Measurements from ENCODE around the gene RABGAP1L. TPM values are rescaled to one million over a fixed set of nuclear protein-coding genes. Genes with fewer than 3 reads are reported as not detected.

RABGAP1L gene
- total RNA-seq, 1 donor from 2014 or later, result 41.0 TPM

DNA sequence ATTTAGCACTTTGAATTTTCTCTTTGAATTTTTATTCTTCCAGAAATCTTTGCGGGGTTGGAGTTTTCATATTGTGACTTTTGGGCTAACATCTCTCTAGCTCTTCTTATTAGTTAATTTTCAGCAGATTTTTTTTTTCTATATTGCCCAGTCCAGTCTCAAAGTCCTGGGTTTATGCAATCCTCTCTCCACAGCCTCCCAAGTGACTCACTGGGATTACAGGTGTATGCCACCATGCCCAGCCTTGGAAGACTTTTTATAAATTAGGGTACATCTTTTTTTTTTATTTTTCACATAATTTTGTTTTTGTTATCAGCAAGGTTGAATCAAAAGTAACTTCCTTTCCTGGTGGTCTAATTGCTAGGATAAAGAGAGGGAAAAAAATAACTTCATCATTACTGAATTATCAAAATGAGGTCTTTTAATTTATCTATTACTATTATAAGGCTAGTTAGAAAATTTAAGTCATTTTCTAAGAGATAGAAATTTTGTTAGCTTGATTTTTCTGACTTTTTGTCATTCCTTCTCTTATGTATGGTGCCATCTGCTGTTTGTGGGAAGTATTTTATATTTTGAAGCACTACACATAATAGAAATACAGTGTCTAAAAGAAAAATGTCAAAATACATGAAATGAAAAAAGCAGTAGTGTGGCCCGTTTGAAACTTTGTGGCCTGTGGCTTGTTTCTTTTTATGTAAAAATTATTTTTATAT lies 567.0 kb downstream of the RABGAP1L start:
- Mint-ChIP-seq H3K27me3 (ENCODE audit: insufficient read depth) (no peaks in the 10 kb centered on the region), H3K4me3 (no peak overlapping the region), H3K36me3 (ENCODE audit: low read depth) (no peaks in the 10 kb centered on the region), H3K4me1 (ENCODE audit: low read depth) (no peaks in the 10 kb centered on the region), H3K27ac (no peak overlapping the region), H3K9me3 (no peaks in the 10 kb centered on the region)
- intact Hi-C loops (cut with micrococcal nuclease), result loop anchor here (1.0 kb wide), 2 partner anchors 20 to 464 kb away; no protein-coding TSS in a partner anchor
- no peak for DNase-seq (ENCODE audit: low spot score)

DNA sequence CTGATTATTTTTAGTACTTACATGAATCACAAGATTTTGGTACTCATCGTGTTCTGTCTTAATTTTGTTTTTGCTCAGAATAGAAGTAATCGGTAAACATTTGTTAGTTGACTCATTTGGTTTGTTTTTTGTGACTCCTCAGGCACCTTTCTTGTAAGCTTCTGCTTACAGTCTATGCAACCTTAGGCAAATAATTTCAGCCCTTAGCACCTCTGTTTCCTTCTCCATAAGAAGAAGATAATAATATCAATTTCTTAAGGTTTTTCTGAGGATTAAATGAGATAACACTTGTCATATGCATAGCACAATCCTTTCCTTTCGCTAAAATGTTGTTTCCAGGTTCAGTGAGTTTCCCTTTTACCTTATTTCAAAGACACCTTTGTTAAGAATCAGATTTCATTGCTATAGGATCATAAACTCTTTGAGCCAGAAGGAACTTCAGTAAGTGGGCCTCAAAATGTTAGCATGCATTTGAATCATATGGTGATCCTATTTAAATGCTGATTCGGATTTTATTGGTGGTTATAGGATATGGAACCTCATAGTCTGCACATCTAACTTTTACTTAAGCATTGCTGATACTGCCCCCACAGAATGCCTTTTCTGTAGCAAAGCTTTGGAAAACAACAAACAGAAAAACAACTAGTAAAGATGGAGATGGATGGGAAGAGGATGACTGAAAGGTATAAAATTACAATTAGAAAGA lies 567.7 kb downstream of the RABGAP1L start:
- peaks cover 3% of the 10 kb centered on the region for H3K27me3 Mint-ChIP-seq (ENCODE audit: insufficient read depth)
- H3K4me1 Mint-ChIP-seq (ENCODE audit: low read depth), result no peaks in the 10 kb centered on the region
- H3K4me3 Mint-ChIP-seq, result no peak overlapping the region
- no peak overlapping the region for H3K27ac Mint-ChIP-seq
- intact Hi-C loops (cut with micrococcal nuclease), result loop anchor here (1.0 kb wide), 2 partner anchors 19 to 465 kb away; no protein-coding TSS in a partner anchor
- no peak for DNase-seq (ENCODE audit: low spot score)
- no peaks in the 10 kb centered on the region for H3K9me3 Mint-ChIP-seq
- H3K36me3 Mint-ChIP-seq (ENCODE audit: low read depth), result no peaks in the 10 kb centered on the region

DNA sequence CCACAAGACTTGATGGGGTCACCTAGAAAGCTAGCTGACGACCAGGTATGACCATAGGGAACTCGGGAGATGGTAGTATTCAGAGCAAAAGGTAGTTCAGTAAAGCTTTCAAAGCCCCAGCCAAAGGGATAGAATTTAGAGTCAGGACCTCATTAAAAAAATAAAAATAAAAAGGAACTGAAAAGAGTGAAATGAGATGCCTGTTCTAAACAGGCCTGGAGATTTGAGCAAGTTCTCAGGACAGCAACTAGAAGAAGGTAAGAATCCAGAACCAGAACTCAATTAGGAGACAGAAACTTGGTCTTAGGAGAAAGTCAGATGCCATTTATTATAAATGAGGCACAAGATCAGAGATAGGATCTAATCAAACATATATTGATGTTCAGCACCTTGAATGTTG lies 575.0 kb downstream of the RABGAP1L start:
- intact Hi-C loops (cut with micrococcal nuclease), result no loop called here
- H3K9me3 Mint-ChIP-seq, result no peaks in the 10 kb centered on the region

DNA sequence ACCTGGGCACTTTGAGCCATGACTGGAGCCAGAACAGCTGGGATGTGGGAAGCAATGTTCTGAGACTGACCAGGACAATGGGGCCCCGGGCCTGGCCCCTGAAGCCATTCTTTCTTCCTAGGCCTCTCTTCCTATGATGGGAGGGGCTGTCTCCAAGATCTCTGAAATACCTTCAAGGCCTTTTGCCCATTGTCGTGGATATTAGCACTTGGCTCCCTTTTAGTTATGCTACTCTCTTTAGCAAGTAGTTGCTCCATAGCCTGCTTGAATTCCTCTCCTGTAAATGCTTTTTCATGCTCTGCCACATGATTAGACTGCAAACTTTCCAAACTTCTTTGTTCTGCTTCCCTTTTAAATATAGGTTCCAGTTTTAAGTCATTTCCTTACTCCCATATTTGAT lies 577.5 kb downstream of the RABGAP1L start:
- no peaks in the 10 kb centered on the region for H3K27me3 Mint-ChIP-seq (ENCODE audit: insufficient read depth)
- H3K4me1 Mint-ChIP-seq (ENCODE audit: low read depth), result no peaks in the 10 kb centered on the region
- no peaks in the 10 kb centered on the region for H3K9me3 Mint-ChIP-seq
- no peak overlapping the region for H3K27ac Mint-ChIP-seq
- H3K4me3 Mint-ChIP-seq, result no peak overlapping the region
- no peaks in the 10 kb centered on the region for H3K36me3 Mint-ChIP-seq (ENCODE audit: low read depth)
- no peak for DNase-seq (ENCODE audit: low spot score)
- intact Hi-C loops (cut with micrococcal nuclease), result no loop called here

More for the DNA sequence above, 575.0 kb downstream of the RABGAP1L start:
- Mint-ChIP-seq H3K27me3 (ENCODE audit: insufficient read depth) (peaks cover 3% of the 10 kb centered on the region), H3K4me3 (no peak overlapping the region), H3K4me1 (ENCODE audit: low read depth) (no peaks in the 10 kb centered on the region), H3K27ac (no peak overlapping the region), H3K36me3 (ENCODE audit: low read depth) (no peaks in the 10 kb centered on the region)
- no peak for DNase-seq (ENCODE audit: low spot score)

DNA sequence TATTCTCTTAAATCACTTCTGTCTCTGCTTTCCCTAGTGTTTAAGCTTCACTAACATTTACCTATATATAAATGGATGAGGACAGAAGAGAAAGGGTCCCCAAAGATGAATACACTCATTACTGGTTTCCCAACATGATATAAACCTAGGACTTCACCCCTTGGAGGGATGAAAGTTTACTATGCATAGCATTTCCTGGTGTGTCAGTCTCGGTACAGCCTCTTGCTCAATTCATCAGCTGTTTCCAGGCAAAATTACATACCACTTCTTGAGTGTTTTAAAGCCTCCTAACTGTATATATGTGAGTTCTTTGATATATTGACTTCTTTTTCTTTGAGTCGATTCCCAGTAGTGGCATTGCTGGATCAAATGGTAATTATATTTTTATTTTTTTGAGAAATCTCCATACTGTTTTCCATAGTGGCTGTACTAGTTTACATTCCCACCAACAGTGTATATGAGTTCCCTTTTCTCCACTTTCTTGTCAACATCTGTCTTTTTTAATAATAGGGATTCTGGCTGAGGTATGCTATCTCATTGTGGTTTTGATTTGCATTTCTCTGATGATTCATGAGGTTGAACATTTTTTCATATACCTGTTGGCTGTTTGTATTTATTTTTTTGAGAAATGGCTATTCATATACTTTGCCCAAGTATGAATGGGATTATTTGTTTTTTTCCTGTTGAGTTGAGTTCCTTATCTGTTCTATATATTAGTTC lies 581.1 kb downstream of the RABGAP1L start:
- H3K9me3 Mint-ChIP-seq, result no peaks in the 10 kb centered on the region
- H3K36me3 Mint-ChIP-seq (ENCODE audit: low read depth), result no peaks in the 10 kb centered on the region
- no peak overlapping the region for H3K4me3 Mint-ChIP-seq
- DNase-seq (ENCODE audit: low spot score), result no peak
- intact Hi-C loops (cut with micrococcal nuclease), result loop anchor here (5.0 kb wide), 2 partner anchors 1308 to 1998 kb away; no protein-coding TSS in a partner anchor
- peaks cover 2% of the 10 kb centered on the region for H3K27me3 Mint-ChIP-seq (ENCODE audit: insufficient read depth)
- H3K27ac Mint-ChIP-seq, result no peak overlapping the region
- no peaks in the 10 kb centered on the region for H3K4me1 Mint-ChIP-seq (ENCODE audit: low read depth)

DNA sequence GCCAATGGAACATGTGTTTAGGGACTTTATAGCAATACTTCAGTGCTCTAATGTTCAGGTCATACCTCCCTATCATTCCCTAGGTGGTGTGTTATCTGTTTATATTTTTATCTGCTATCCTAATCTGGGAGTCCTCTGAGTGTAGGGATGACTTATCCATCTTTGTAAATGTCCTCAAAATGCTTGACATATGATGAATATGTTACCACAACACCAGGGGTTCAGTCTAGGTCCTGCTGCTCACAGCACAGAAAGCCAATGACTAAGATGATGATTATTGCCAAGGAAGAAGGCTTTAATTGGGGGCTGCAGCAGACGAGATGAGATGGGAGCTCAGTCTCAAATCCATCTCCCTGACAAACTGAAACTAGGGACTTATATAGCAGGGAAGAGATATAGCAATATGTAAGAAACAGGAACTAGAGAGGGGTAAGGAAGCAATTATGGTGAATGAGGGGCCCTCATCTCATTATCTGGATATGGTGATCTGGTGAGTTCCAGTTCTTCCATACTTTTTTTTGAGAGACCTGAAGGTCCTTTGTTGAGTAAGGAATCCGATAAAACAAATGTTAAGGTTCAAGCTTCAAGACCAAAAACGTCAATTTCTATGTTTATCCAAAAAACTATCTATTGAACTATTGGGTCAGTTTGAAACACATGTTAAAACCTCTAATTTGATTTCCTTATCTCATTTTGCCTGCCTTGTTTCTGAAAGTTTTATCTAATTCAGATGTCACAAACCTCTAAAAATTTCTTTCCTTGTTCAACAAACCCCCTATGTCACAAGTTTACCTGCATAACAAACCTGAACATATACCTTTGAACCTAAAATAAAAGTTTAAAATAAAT lies 583.7 kb downstream of the RABGAP1L start:
- no peaks in the 10 kb centered on the region for H3K4me1 Mint-ChIP-seq (ENCODE audit: low read depth)
- H3K36me3 Mint-ChIP-seq (ENCODE audit: low read depth), result no peaks in the 10 kb centered on the region
- intact Hi-C loops (cut with micrococcal nuclease), result loop anchor here (5.0 kb wide), 2 partner anchors 1311 to 2001 kb away; no protein-coding TSS in a partner anchor
- H3K27ac Mint-ChIP-seq, result no peak overlapping the region
- H3K27me3 Mint-ChIP-seq (ENCODE audit: insufficient read depth), result peaks cover 2% of the 10 kb centered on the region
- DNase-seq (ENCODE audit: low spot score), result no peak
- H3K9me3 Mint-ChIP-seq, result no peaks in the 10 kb centered on the region
- no peak overlapping the region for H3K4me3 Mint-ChIP-seq

DNA sequence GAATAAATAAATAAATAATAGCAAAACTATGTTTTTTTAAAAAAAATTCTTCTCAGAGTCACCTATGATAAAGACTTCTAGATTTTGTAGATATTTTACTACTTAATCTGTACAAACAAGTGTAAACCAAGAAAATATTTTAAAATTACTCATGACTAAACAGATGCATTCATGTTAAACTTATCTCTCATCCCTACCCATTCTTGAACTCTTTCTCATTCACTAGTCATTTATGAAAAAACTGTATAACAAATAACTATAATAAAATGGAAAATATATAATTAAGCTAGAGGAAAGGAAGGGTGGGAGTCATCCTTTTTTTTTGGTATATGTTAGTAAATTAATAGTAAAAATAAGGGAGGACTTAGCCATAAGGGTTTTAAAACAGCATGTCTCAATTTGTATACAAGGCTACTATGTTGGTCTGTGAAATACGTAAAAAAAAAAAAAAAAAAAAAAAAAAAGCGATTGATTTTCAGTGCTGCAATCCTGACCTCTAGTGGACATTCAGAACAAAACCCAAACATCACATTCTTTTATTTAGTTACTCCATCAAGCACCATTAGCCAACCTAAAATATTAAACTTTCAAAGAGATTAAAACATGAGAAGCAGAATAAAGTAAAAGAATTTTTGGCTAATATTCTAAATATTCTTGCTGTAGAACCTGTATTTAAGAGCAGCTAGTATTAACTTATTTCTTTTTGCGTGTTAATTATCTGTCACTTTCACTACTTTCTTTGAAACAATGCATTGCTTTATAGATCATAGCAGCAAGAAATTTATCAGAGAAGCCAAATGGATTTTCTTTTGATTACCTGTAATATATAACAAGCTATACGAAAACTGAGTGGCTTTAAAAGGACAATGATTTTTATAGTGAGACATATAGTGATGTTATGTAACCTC lies 584.6 kb downstream of the RABGAP1L start:
- Mint-ChIP-seq H3K36me3 (ENCODE audit: low read depth) (no peaks in the 10 kb centered on the region), H3K4me1 (ENCODE audit: low read depth) (no peaks in the 10 kb centered on the region), H3K4me3 (no peak overlapping the region), H3K9me3 (no peaks in the 10 kb centered on the region), H3K27ac (no peak overlapping the region), H3K27me3 (ENCODE audit: insufficient read depth) (peaks cover 2% of the 10 kb centered on the region)
- DNase-seq (ENCODE audit: low spot score), result no peak
- intact Hi-C loops (cut with micrococcal nuclease), result loop anchor here (1.0 to 5.0 kb wide), 4 partner anchors 482 to 2002 kb away; no protein-coding TSS in a partner anchor

DNA sequence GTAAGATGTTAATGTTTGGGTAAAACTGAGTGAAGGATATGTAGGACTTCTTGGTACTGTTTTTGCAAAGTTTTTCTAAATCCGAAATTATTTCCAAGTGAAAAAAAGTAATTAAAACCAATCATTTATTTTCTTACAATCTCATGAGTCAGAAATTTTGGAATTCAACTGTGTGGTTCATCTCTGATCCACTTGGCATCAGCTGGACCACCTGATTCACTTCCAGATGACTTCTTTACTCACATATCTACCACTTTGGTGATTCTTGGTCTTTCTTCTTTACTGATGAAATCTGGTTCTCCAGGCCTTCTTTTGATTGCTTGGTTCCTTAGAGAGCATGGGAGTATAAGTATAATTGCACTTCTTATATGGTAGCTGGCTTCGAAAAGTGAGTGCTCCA lies 585.6 kb downstream of the RABGAP1L start:
- Mint-ChIP-seq H3K9me3 (no peaks in the 10 kb centered on the region), H3K27ac (no peak overlapping the region), H3K4me3 (no peak overlapping the region), H3K36me3 (ENCODE audit: low read depth) (no peaks in the 10 kb centered on the region), H3K27me3 (ENCODE audit: insufficient read depth) (peaks cover 2% of the 10 kb centered on the region), H3K4me1 (ENCODE audit: low read depth) (no peaks in the 10 kb centered on the region)
- no peak for DNase-seq (ENCODE audit: low spot score)
- intact Hi-C loops (cut with micrococcal nuclease), result loop anchor here (1.0 to 5.0 kb wide), 5 partner anchors 483 to 2003 kb away; no protein-coding TSS in a partner anchor

DNA sequence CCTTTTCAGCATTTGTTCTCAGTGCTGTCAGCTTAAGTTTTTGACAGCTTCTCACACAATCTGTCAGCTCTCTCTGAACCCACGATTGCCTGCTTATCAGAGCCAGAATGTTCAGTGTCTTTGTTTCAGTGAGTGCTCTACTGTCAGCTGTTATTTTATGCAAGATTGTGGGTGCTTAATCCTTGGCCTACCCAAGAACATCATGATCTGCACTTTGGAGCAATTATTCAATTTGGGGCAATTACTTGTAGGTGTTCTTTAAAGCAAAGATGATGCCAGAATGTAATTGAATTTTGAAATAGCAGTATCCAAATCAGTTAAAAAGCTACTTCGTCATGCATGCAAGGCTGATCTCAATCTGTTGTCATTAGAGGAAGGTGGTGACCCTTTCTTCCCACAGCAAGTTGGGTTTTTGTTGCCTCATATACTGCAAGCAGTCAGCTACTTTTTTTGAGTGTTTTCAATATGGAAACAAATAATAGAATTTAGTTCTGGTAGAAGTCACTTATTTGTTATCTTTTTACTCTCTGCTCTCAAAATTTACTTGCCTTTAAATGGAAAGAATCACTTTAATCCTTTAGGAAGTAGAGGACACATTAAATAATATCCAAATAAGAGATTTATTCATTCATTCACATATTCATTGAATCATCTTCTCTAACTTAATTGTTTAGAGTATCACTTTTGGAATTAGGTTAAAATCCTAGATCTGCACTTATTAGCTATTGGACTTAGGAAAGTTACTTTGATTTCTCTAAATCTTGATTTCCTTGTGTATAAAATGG lies 586.9 kb downstream of the RABGAP1L start:
- no peak overlapping the region for H3K27ac Mint-ChIP-seq
- H3K36me3 Mint-ChIP-seq (ENCODE audit: low read depth), result no peaks in the 10 kb centered on the region
- H3K27me3 Mint-ChIP-seq (ENCODE audit: insufficient read depth), result peaks cover 2% of the 10 kb centered on the region
- intact Hi-C loops (cut with micrococcal nuclease), result loop anchor here (1.0 to 5.0 kb wide), 2 partner anchors 20 to 1324 kb away; no protein-coding TSS in a partner anchor
- no peak for DNase-seq (ENCODE audit: low spot score)
- no peaks in the 10 kb centered on the region for H3K4me1 Mint-ChIP-seq (ENCODE audit: low read depth)
- no peak overlapping the region for H3K4me3 Mint-ChIP-seq
- H3K9me3 Mint-ChIP-seq, result no peaks in the 10 kb centered on the region

DNA sequence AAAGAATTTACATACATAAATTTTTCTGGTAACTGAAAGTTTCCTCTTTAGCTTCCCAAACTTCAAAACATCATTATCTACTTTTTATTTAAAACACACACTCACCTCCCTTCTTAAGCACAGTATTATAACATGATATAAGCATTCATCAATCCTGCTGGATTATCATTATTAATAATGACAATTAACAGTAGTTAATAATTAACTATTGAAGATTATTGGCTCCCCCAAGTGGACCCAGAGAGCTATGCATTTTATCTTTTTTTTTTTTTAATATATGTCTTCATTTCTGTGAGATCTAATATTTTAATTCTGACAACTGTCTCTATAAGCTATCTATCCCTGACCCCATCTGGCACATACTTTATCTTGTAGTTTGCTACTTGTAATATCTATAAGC lies 588.3 kb downstream of the RABGAP1L start:
- H3K4me1 Mint-ChIP-seq (ENCODE audit: low read depth), result no peaks in the 10 kb centered on the region
- H3K9me3 Mint-ChIP-seq, result no peaks in the 10 kb centered on the region
- no peak for DNase-seq (ENCODE audit: low spot score)
- H3K36me3 Mint-ChIP-seq (ENCODE audit: low read depth), result no peaks in the 10 kb centered on the region
- H3K27ac Mint-ChIP-seq, result no peak overlapping the region
- H3K27me3 Mint-ChIP-seq (ENCODE audit: insufficient read depth), result no peaks in the 10 kb centered on the region
- no peak overlapping the region for H3K4me3 Mint-ChIP-seq
- intact Hi-C loops (cut with micrococcal nuclease), result loop anchor here (5.0 kb wide), 1 partner anchor 1325 kb away; no protein-coding TSS in a partner anchor

DNA sequence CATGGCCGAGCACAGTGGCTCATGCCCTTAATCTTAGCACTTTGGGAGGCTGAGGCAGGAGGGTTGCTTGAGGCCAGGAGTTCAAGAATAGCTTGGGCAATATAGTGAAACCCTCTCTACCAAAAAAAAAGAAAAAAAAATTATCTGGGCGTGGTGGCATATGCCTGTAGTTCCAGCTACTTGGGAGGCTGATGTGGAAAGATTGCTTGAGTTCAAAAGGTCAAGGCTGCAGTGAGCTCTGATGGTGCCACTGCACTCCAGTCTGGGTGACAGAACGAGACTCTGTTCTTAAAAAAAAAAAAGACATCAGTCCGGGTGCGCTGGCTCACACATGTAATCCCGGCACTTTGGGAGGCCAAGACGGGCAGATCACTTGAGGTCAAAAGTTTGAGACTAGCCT lies 589.3 kb downstream of the RABGAP1L start:
- intact Hi-C loops (cut with micrococcal nuclease), result loop anchor here (5.0 kb wide), 1 partner anchor 1326 kb away; no protein-coding TSS in a partner anchor
- Mint-ChIP-seq H3K9me3 (no peaks in the 10 kb centered on the region), H3K4me1 (ENCODE audit: low read depth) (no peaks in the 10 kb centered on the region), H3K36me3 (ENCODE audit: low read depth) (no peaks in the 10 kb centered on the region), H3K27ac (no peak overlapping the region), H3K27me3 (ENCODE audit: insufficient read depth) (no peaks in the 10 kb centered on the region), H3K4me3 (no peak overlapping the region)
- no peak for DNase-seq (ENCODE audit: low spot score)

Data from activated T-helper 1 cell treated with anti-CD3 and anti-CD28 coated beads, Interleukin-12 subunit alpha, Interleukin-12 subunit beta, Interleukin-2, Interleukin-4 antibody, amounts not matched to agents 30 ng/mL and 10 ng/mL and 1 ng/mL, durations not matched to agents 14 hours and 24 hours and 36 hours (primary cell).